Panc1 (cell line): ENCODE results near the gene WDHD1.

Experiments used
- POLR2AphosphoS5 ChIP-seq: IDR thresholded peaks from 2 replicates; pipeline ENCODE4 v1.6.1; 2012; ENCODE audit warnings: mild to moderate bottlenecking, low read depth, low read length, moderate library complexity
- TF ChIP-seq, protein P1 (sequence below): fragments of 450-650 bp; IDR thresholded peaks from 2 replicates; pipeline ENCODE4 v1.5.1; 2017; ENCODE audit warnings: mild to moderate bottlenecking

DNA sequence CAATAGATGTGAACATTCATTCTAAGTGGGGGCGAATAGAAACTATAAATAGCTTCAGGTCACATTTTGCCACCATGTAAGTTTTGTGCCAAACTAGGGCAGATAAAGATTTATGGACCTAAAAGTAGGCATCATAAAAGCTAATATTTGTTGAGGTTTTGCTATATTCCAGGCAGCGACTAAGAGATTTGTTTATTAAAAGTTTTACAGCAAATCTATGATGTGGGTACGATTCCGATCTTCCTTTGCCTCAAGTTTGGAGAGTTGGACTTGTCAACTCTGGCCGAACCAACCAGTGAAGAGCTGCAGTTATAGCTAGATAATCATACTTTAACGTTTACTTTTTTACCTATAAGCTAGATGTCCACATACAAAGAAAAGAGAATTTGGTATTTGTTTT lies 26.1 kb upstream of the WDHD1 start:
- TF ChIP-seq, protein P1, sequence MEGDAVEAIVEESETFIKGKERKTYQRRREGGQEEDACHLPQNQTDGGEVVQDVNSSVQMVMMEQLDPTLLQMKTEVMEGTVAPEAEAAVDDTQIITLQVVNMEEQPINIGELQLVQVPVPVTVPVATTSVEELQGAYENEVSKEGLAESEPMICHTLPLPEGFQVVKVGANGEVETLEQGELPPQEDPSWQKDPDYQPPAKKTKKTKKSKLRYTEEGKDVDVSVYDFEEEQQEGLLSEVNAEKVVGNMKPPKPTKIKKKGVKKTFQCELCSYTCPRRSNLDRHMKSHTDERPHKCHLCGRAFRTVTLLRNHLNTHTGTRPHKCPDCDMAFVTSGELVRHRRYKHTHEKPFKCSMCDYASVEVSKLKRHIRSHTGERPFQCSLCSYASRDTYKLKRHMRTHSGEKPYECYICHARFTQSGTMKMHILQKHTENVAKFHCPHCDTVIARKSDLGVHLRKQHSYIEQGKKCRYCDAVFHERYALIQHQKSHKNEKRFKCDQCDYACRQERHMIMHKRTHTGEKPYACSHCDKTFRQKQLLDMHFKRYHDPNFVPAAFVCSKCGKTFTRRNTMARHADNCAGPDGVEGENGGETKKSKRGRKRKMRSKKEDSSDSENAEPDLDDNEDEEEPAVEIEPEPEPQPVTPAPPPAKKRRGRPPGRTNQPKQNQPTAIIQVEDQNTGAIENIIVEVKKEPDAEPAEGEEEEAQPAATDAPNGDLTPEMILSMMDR: no peak
- TF ChIP-seq POLR2AphosphoS5: no peak
